B cell (primary cell): ENCODE measurements around the gene ZFPM1. TPM values are rescaled to one million over a fixed set of nuclear protein-coding genes. Genes with fewer than 3 reads are reported as not detected.

Source experiments
- ATAC-seq: fragments of 200-7000 bp; cut with Tn5 transposase; one replicate; pipeline ENCODE4 v1.10.0; 2021; ENCODE audit warnings: low read depth, mild to moderate bottlenecking, moderate number of reproducible peaks, moderate library complexity
- CTCF ChIA-PET: fragments of 350-600 bp; sonication (Branson Sonifier 250); formaldehyde crosslinking; loops from one replicate; lab custom pipeline; 2021; ENCODE audit warnings: antibody characterized with exemption, inconsistent platforms; lab: Charles Lee
- POLR2A ChIA-PET: fragments of 350-600 bp; sonication (Branson Sonifier 250); formaldehyde crosslinking; loops from one replicate; lab custom pipeline; 2021; ENCODE audit warnings: antibody characterized with exemption; lab: Charles Lee
- DNase-seq: peaks from one replicate; pipeline ENCODE4 v3.0.0; 2013
- H2AFZ ChIP-seq: 2 replicates; pipeline ENCODE4 v1.6.1; 2012; ENCODE audit warnings: mild to moderate bottlenecking, low read depth, low read length; ENCODE audit not compliant: insufficient read depth, poor library complexity, severe bottlenecking
- H3K27ac ChIP-seq, 2 donors: 1 replicate in 1 of 2; 2 replicates in 1 of 2; pipeline ENCODE4 v1.5.1; 2012 to 2013; ENCODE audit warnings: low read length in 2 of 2, mild to moderate bottlenecking in 2 of 2, moderate library complexity in 1 of 2
- H3K27me3 ChIP-seq, 4 experiments: fragments of 200-600 bp in 1 of 4; sonication (generic) in 1 of 4; replicated peaks in 1 of 4; 1 replicate in 2 of 4; 2 replicates in 2 of 4; pipeline versions ENCODE4 v1.6.1 to v1.7.0; 2013 to 2016; ENCODE audit warnings: low read length in 3 of 4, mild to moderate bottlenecking in 2 of 4, mixed read lengths in 1 of 4, moderate library complexity in 1 of 4; ENCODE audit not compliant: insufficient read depth in 4 of 4, control insufficient read depth in 3 of 4; ENCODE audit errors: control extremely low read depth in 1 of 4
- H3K36me3 ChIP-seq, 2 experiments: replicated peaks in 1 of 2; 1 replicate in 1 of 2; 2 replicates in 1 of 2; pipeline versions ENCODE4 v1.6.1 to v1.7.1; 2013; ENCODE audit warnings: low read length in 1 of 2; ENCODE audit not compliant: insufficient read depth in 2 of 2, control insufficient read depth in 1 of 2; ENCODE audit errors: control extremely low read depth in 1 of 2, extremely low read depth in 1 of 2
- H3K4me1 ChIP-seq, 2 donors: fragments of 200-600 bp in 1 of 2; sonication (generic) in 1 of 2; 1 replicate in 1 of 2; 2 replicates in 1 of 2; pipeline versions ENCODE4 v1.5.1 to v1.6.1; 2013 to 2017; ENCODE audit warnings: low read length in 2 of 2; ENCODE audit not compliant: control insufficient read depth in 2 of 2, insufficient read depth in 2 of 2
- H3K4me2 ChIP-seq: replicated peaks from 2 replicates; pipeline ENCODE3; 2012; ENCODE audit warnings: mild to moderate bottlenecking, low read depth, low read length; ENCODE audit not compliant: poor library complexity, severe bottlenecking
- H3K4me3 ChIP-seq, 5 experiments: fragments of 200-600 bp in 1 of 5; sonication (generic) in 1 of 5; 1 replicate in 3 of 5; 2 replicates in 2 of 5; pipeline versions ENCODE4 v1.5.1 to v1.7.0; 2011 to 2016; ENCODE audit warnings: low read length in 4 of 5, mild to moderate bottlenecking in 4 of 5, low read depth in 2 of 5, control low read depth in 1 of 5, moderate library complexity in 1 of 5; ENCODE audit not compliant: insufficient read depth in 1 of 5; ENCODE audit errors: control extremely low read depth in 1 of 5, extremely low read depth in 1 of 5
- H3K79me2 ChIP-seq: fragments of 200-600 bp; sonication (generic); one replicate; pipeline ENCODE4 v1.6.0; 2016; ENCODE audit warnings: low read length; ENCODE audit not compliant: control insufficient read depth, insufficient read depth
- H3K9ac ChIP-seq: fragments of 200-600 bp; sonication (generic); 2 replicates; pipeline ENCODE4 v1.6.1; 2017; ENCODE audit warnings: mild to moderate bottlenecking, low read length, moderate library complexity
- H3K9me3 ChIP-seq, 3 donors: one replicate each; pipeline versions ENCODE4 v1.6.1 to v1.7.1; 2013; ENCODE audit warnings: low read length in 2 of 3; ENCODE audit not compliant: control insufficient read depth in 2 of 3, insufficient read depth in 1 of 3; ENCODE audit errors: control extremely low read depth in 1 of 3
- H4K20me1 ChIP-seq: 2 replicates; pipeline ENCODE4 v1.6.0; 2012; ENCODE audit warnings: mild to moderate bottlenecking, low read length; ENCODE audit not compliant: insufficient read depth, control insufficient read depth, poor library complexity, severe bottlenecking
- H3K27ac Mint-ChIP-seq: one replicate; pipeline ENCODE4 v1.8.0; 2021; ENCODE audit warnings: mixed read lengths
- H3K27me3 Mint-ChIP-seq: one replicate; pipeline ENCODE4 v1.8.0; 2021; ENCODE audit warnings: mixed read lengths
- H3K4me1 Mint-ChIP-seq: one replicate; pipeline ENCODE4 v1.8.0; 2021; ENCODE audit warnings: mixed read lengths
- H3K4me3 Mint-ChIP-seq: one replicate; pipeline ENCODE4 v1.8.0; 2021; ENCODE audit warnings: mixed read lengths
- H3K9me3 Mint-ChIP-seq: one replicate; pipeline ENCODE4 v1.8.0; 2022; ENCODE audit warnings: mixed read lengths; ENCODE audit not compliant: insufficient read depth
- EZH2 ChIP-seq: IDR thresholded peaks from 2 replicates; pipeline ENCODE4 v1.6.1; 2012; ENCODE audit warnings: borderline replicate concordance, low read depth, mild to moderate bottlenecking, moderate library complexity, low read length; ENCODE audit not compliant: insufficient read depth, poor library complexity, severe bottlenecking
- WGBS: methylation state at CpG from one replicate; pipeline ENCODE4 v1.1.5; 2013; ENCODE audit warnings: missing lambda C conversion rate; ENCODE audit not compliant: insufficient coverage; 5-methylcytosine and 5-hydroxymethylcytosine counted together
- intact Hi-C: fragments of 100-400 bp; cut with micrococcal nuclease; formaldehyde crosslinking; loops from one replicate; pipeline ENCODE4 v1.10.0; 2022
- polyA plus RNA-seq: library from polyadenylated mRNA; depleted of rRNA; stranded (reverse); fragments of >200 nt; gene quantifications from 2 replicates; pipeline ENCODE4 v1.2.3, GENCODE V29; 2012
- total RNA-seq, 2 donors: library from RNA; stranded (reverse); fragments of 120-200 nt in 1 of 2; gene quantifications; 1 replicate in 1 of 2; 2 replicates in 1 of 2; pipeline versions ENCODE4 v1.2.3 to v1.2.4, GENCODE V29; 2013 to 2022
- TF ChIP-seq, protein P1 (sequence below): fragments of 200-600 bp; IDR thresholded peaks from one replicate; pipeline ENCODE4 v1.8.0; 2022; ENCODE audit warnings: antibody characterized with exemption, mild to moderate bottlenecking

Gene ZFPM1
- total and polyA plus RNA-seq, 2 donors (not counting 1 experiment from before 2014, with no cell fraction given) = 4.3 to 34.6 TPM

DNA sequence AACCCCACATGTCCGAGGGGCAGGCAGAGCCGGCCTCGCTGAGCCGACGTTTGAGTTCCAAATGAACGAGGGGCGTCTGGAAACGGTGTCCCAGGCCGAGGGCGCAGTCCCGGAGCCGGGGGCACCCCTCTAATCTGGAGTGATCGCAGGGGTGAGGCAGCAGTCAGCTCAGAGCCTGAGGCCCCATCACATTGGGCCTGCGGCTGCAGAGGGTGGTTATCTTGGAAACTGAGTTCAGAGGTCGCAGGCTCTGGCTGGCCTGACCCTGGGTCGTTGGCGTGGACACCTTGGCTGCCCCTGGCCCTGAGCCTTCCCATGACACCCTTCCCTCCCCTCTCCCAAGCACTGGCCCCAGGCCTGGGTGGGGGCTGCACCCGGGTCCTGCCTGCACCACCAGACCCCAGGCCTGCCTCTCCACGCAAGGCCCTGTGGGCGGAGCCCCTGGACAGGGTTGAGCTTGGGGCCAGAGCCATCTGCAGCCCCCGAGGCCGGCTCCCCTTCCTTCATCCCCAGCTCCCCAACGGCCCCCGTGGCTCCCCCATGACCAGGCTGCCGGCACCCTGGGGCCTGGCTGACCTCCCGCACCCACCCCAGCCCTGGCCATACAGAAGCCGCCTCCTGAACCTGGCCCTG, 45.6 kb downstream of the ZFPM1 start:
- H3K79me2 ChIP-seq = peaks cover 5% of the 10 kb centered on the region
- H3K4me1 ChIP-seq = peaks cover 0 to 6% of the 10 kb centered on the region in 2 donors
- intact Hi-C loops = no loop called here
- DNase-seq (no peak), ATAC-seq (no peak)
- POLR2A ChIA-PET = no interaction called here
- Mint-ChIP-seq H3K27me3 (no peaks in the 10 kb centered on the region), H3K9me3 (no peaks in the 10 kb centered on the region), H3K4me1 (no peaks in the 10 kb centered on the region), H3K27ac (no peak overlapping the region), H3K4me3 (no peak overlapping the region)
- H2AFZ ChIP-seq = no peak overlapping the region
- H3K36me3 ChIP-seq = no peaks in the 10 kb centered on the region
- no peaks in the 10 kb centered on the region for H3K27me3 ChIP-seq
- CTCF ChIA-PET = interaction anchor here (0.6 kb wide), 1 partner anchor 55 kb away, joined by 3 read pairs; no protein-coding TSS in a partner anchor
- no peaks in the 10 kb centered on the region for H4K20me1 ChIP-seq
- no peak overlapping the region for H3K9ac ChIP-seq
- no peak overlapping the region for H3K27ac ChIP-seq
- H3K4me3 ChIP-seq = no peak overlapping the region
- H3K9me3 ChIP-seq = no peaks in the 10 kb centered on the region
- 95% methylated on average over 26 of the region's 27 CpGs for WGBS
- no peak overlapping the region for H3K4me2 ChIP-seq
- TF ChIP-seq EZH2 = no peak
- TF ChIP-seq, protein P1, sequence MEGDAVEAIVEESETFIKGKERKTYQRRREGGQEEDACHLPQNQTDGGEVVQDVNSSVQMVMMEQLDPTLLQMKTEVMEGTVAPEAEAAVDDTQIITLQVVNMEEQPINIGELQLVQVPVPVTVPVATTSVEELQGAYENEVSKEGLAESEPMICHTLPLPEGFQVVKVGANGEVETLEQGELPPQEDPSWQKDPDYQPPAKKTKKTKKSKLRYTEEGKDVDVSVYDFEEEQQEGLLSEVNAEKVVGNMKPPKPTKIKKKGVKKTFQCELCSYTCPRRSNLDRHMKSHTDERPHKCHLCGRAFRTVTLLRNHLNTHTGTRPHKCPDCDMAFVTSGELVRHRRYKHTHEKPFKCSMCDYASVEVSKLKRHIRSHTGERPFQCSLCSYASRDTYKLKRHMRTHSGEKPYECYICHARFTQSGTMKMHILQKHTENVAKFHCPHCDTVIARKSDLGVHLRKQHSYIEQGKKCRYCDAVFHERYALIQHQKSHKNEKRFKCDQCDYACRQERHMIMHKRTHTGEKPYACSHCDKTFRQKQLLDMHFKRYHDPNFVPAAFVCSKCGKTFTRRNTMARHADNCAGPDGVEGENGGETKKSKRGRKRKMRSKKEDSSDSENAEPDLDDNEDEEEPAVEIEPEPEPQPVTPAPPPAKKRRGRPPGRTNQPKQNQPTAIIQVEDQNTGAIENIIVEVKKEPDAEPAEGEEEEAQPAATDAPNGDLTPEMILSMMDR = no peak

DNA sequence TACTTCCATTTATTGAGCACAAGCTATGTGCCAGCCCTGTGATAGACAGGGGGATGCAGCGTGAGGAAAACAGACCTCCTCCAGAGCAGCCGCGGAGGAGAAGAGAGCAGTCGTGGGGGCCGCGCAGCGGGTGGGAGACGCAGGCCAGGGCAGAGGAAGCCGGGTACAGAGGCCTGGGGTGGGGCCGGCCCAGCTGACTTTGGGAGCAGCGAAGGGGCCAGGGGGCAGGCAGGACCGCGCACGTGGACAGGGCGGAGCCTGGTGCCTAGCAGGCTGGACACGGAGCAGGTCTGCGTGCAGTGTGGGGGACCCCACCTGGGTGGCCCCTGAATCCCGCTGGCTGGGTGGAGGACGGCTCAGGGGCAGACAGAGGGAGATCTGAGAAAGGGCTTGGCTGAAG, 46.2 kb downstream of the ZFPM1 start:
- ATAC-seq = no peak
- Histone ChIP-seq H3K27ac (no peak overlapping the region), H3K4me1 (peaks cover 0 to 6% of the 10 kb centered on the region in 2 donors), H3K4me3 (no peak overlapping the region), H4K20me1 (no peaks in the 10 kb centered on the region), H3K27me3 (no peaks in the 10 kb centered on the region), H2AFZ (no peak overlapping the region), H3K79me2 (peaks cover 5% of the 10 kb centered on the region), H3K9ac (no peak overlapping the region), H3K4me2 (no peak overlapping the region), H3K36me3 (no peaks in the 10 kb centered on the region), H3K9me3 (no peaks in the 10 kb centered on the region)
- Mint-ChIP-seq H3K4me1 (no peaks in the 10 kb centered on the region), H3K27ac (no peak overlapping the region), H3K9me3 (no peaks in the 10 kb centered on the region), H3K27me3 (no peaks in the 10 kb centered on the region), H3K4me3 (no peak overlapping the region)
- no peak for DNase-seq
- ChIA-PET POLR2A (no interaction called here), CTCF (interaction anchor here (0.6 kb wide), 1 partner anchor 54 kb away, joined by 3 read pairs; no protein-coding TSS in a partner anchor)
- 51% methylated on average over 16 of the region's 19 CpGs for WGBS
- intact Hi-C loops = no loop called here
- TF ChIP-seq, protein P1 = no peak
- no peak for TF ChIP-seq EZH2
